DOHH2 (cell line): ENCODE data around the gene RPH3AL.

ENCODE experiments used
- H3F3A ChIP-seq: fragments of 200-600 bp; sonication (generic), shearing (Covaris generic); 2 replicates; pipeline ENCODE4 v1.6.0; 2016; ENCODE audit warnings: antibody characterized with exemption, mild to moderate bottlenecking; ENCODE audit not compliant: control insufficient read depth, insufficient read depth
- H3K27ac ChIP-seq: fragments of 200-600 bp; sonication (generic); 2 replicates; pipeline ENCODE4 v1.5.1; 2014; ENCODE audit warnings: low read depth, mild to moderate bottlenecking, low read length, moderate library complexity
- H3K27me3 ChIP-seq: fragments of 200-600 bp; sonication (generic); 2 replicates; pipeline ENCODE4 v1.6.1; 2014; ENCODE audit warnings: mild to moderate bottlenecking, low read length, mixed read lengths; ENCODE audit not compliant: control insufficient read depth
- H3K36me3 ChIP-seq: fragments of 200-600 bp; sonication (generic); 2 replicates; pipeline ENCODE4 v1.6.1; 2014; ENCODE audit warnings: mild to moderate bottlenecking, low read length, moderate library complexity, mixed read lengths; ENCODE audit not compliant: control insufficient read depth
- H3K4me1 ChIP-seq: fragments of 200-600 bp; sonication (generic); 2 replicates; pipeline ENCODE4 v1.6.1; 2014; ENCODE audit warnings: mild to moderate bottlenecking, low read length, mixed read lengths; ENCODE audit not compliant: control insufficient read depth
- H3K4me2 ChIP-seq: fragments of 200-600 bp; sonication (generic); 2 replicates; pipeline ENCODE4 v1.6.0; 2014; ENCODE audit warnings: mild to moderate bottlenecking, low read length, moderate library complexity
- H3K4me3 ChIP-seq: fragments of 200-600 bp; sonication (generic); 2 replicates; pipeline ENCODE4 v1.5.1; 2014; ENCODE audit warnings: mild to moderate bottlenecking, low read length, mixed read lengths
- H3K79me2 ChIP-seq: fragments of 200-600 bp; sonication (generic); 2 replicates; pipeline ENCODE4 v1.6.1; 2014; ENCODE audit warnings: mild to moderate bottlenecking, low read length, mixed read lengths; ENCODE audit not compliant: control insufficient read depth
- H3K9me2 ChIP-seq: fragments of 200-600 bp; sonication (generic); replicated peaks from 2 replicates; pipeline ENCODE4 v1.6.1; 2014; ENCODE audit warnings: mild to moderate bottlenecking, low read length, mixed read lengths; ENCODE audit not compliant: control insufficient read depth
- H3K9me3 ChIP-seq: fragments of 200-600 bp; sonication (generic); 2 replicates; pipeline ENCODE4 v1.6.1; 2014; ENCODE audit warnings: antibody characterized with exemption, low read length, mixed read lengths; ENCODE audit not compliant: control insufficient read depth, insufficient read depth
- H4K20me1 ChIP-seq: fragments of 200-600 bp; sonication (generic); 2 replicates; pipeline ENCODE4 v1.6.0; 2014; ENCODE audit warnings: low read depth, mild to moderate bottlenecking, antibody characterized with exemption, low read length, moderate library complexity; ENCODE audit not compliant: control insufficient read depth, insufficient read depth
- CTCF ChIP-seq: fragments of 200-600 bp; sonication (generic); IDR thresholded peaks from one replicate; pipeline ENCODE4 v1.5.1; 2014; ENCODE audit warnings: antibody characterized with exemption, mild to moderate bottlenecking, low read depth, low read length; ENCODE audit not compliant: poor library complexity, severe bottlenecking
- EZH2phosphoT487 ChIP-seq: fragments of 200-600 bp; sonication (generic); IDR thresholded peaks from 2 replicates; pipeline ENCODE4 v1.6.1; 2017; ENCODE audit warnings: borderline replicate concordance, mild to moderate bottlenecking, antibody characterized with exemption, low read length, moderate library complexity, mixed read lengths

Gene RPH3AL

GRCh38 chr17:395974-396373 lies 43.4 kb upstream of the RPH3AL start:
- no peaks in the 10 kb centered on the region for H3F3A ChIP-seq
- H3K36me3 ChIP-seq = no peaks in the 10 kb centered on the region
- H4K20me1 ChIP-seq = no peaks in the 10 kb centered on the region
- no peaks in the 10 kb centered on the region for H3K27me3 ChIP-seq
- TF ChIP-seq EZH2phosphoT487 (no peak), CTCF (no peak)
- H3K79me2 ChIP-seq = no peaks in the 10 kb centered on the region
- no peaks in the 10 kb centered on the region for H3K9me3 ChIP-seq
- H3K4me2 ChIP-seq = no peak overlapping the region
- no peak overlapping the region for H3K4me3 ChIP-seq
- H3K4me1 ChIP-seq = no peaks in the 10 kb centered on the region
- H3K27ac ChIP-seq = no peak overlapping the region
- H3K9me2 ChIP-seq = no peaks in the 10 kb centered on the region

- Histone ChIP-seq H3K4me2 (no peak overlapping the region), H3K27ac (no peak overlapping the region), H3K4me3 (no peak overlapping the region), H3F3A (no peaks in the 10 kb centered on the region), H3K9me3 (no peaks in the 10 kb centered on the region), H3K79me2 (no peaks in the 10 kb centered on the region), H3K27me3 (no peaks in the 10 kb centered on the region), H3K9me2 (no peaks in the 10 kb centered on the region), H3K36me3 (no peaks in the 10 kb centered on the region), H4K20me1 (no peaks in the 10 kb centered on the region), H3K4me1 (no peaks in the 10 kb centered on the region)
- TF ChIP-seq CTCF (no peak), EZH2phosphoT487 (no peak)
Measured at GRCh38 chr17:395179-395578, 42.6 kb upstream of the RPH3AL start.

- Histone ChIP-seq H3K4me2 (no peak overlapping the region), H3K4me1 (no peaks in the 10 kb centered on the region), H3K27ac (no peak overlapping the region), H3K9me2 (no peaks in the 10 kb centered on the region), H4K20me1 (no peaks in the 10 kb centered on the region), H3F3A (no peaks in the 10 kb centered on the region), H3K36me3 (no peaks in the 10 kb centered on the region), H3K79me2 (no peaks in the 10 kb centered on the region), H3K9me3 (no peaks in the 10 kb centered on the region), H3K4me3 (no peak overlapping the region), H3K27me3 (no peaks in the 10 kb centered on the region)
- TF ChIP-seq EZH2phosphoT487 = no peak
- TF ChIP-seq CTCF = no peak
Measured at GRCh38 chr17:394718-395095, 42.1 kb upstream of the RPH3AL start.
